DMS 273 treated with DMSO at 0.1 percent for 48 hours (cell line): ENCODE data around the gene DHRS4L2.
"Not testable (repeated sequence)": the region's sequence is repeated elsewhere in the genome, so short reads cannot be mapped to it uniquely, and the experiment has no call there.

Source experiments
- DNase-seq: peaks from one replicate; lab custom pipeline; 2025; lab: John Stamatoyannopoulos, UW

DHRS4L2 gene

DNA sequence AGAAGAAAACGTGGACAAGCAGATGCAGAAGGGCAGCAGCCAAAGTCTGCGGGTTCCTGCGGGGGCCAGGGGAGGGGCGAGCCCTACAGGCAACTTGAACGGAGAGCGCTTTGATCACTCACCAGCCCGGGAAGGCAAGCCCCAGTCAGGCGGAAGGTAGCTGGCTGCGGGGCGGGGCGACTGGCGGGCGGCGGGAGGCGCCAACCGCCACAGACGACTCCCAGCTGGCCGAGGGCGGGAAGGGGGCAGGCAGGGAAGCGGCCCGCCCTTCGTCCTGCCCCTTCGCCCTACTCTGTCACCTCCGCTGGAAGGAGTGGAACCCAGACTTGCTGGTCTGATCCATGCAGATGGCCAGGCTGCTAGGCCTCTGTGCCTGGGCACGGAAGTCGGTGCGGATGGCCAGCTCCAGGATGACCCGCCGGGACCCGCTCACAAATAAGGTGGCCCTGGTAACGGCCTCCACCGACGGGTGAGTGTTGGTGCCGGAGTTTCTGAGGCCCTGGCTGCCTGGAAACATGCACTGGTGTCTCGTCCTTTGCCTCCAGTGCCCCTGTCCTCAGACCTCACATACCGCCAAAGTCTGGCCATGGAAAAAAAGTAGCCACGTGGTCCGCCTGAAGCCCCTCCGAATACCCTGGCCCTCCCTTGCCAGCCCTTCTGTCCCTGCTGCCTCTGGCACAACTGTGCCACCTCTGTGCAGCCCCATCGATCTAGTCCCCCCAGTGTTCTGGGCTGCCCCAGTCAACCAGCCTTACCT lies at the start of gene DHRS4L2:
Gene DHRS4L2 (plus strand): TSS at position 323 of the 757 bp plus-strand sequence. CDS start 19 bp downstream, at position 342.
- DNase-seq, result peak; percentile 32

DNA sequence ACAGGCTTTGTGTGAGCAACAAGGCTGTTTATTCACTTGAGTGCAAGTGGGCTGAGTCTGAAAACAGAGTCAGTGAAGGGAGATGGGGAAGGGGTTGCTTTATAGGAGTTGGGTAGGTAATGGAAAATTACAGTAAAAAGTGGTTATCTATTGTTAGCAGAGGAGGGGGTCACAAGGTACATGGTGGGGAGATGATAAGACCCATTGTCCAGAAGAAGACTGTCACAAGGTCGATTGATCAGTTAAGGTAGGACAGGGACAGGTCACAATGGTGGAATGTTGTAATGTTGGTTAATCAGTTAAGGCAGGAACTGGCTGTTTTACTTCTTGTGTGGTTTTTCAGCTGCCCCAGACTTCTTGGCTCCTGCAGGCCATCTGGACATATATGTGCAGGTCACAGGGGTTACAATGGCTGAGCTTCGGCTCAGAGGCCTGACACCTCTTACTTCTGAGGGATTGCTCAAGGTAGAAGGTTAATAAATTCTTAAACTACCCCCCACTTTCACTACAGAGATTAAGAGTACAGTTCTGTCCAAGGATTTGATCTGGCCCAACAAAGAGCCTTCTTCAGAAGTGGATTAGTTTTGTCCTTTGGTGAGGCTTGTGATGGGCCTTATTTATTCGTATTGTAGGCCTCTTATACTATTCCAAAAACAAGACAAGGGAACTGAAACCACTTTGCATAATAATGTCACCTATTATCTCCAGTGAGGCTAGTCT lies 49.0 kb upstream of the DHRS4L2 start:
- no peak for DNase-seq

DNA sequence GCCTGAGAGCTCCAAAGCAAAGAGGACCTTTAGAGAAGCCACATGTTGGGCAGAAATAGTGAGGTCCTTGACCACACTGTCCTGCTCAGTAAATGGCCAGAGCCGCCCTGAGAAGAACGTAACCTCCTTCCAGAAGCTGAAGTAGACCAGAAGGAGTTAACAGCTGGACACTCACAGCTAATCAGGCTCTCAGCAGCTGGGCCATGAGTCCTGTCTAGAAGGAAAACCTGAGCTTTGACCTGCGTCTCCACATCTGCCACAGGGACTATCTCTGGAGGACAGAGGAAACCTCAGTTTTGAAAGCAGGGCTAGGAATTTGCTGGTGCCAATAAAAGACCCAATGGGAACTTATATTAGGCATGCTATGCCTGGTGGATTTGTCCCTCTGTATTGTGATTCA lies 47.5 kb upstream of the DHRS4L2 start:
- DNase-seq, result no peak

DNA sequence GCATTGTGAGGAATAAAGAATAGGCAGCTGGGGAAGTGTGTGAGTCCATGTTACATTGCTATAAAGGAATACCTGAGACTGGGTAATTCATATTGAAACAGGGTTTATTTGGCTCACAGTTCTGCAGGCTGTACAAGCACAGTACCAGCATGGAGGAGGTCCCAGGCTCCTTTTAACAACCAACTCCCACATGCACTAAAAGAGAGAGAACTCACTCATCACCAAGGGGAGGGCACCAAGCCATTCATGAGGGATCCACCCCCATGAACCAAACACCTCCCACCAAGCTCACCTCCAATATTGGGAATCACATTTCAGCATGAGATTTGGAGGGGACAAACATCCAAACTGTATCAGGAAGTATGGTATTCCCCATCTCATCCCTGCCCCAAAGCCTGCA lies 47.1 kb upstream of the DHRS4L2 start:
- no peak for DNase-seq

DNA sequence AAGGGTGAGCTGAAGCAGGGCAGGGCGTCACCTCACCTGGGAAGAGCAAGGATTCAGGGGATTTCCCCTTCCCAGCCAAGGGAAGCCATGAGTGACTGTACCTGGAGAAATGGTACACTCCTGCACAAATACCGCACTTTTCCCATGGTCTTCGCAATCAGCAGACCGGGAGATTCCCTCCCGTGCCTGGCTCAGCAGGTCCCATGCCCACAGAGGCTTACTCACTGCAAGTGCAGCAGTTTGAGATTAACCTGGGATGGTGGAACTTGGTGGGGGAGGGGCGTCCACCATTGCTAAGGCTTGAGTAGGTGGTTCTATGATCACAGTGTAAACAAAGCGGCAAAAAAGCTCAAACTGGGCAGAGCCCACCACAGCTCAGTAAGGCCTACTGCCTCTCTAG lies 46.1 kb upstream of the DHRS4L2 start:
- no peak for DNase-seq

DNA sequence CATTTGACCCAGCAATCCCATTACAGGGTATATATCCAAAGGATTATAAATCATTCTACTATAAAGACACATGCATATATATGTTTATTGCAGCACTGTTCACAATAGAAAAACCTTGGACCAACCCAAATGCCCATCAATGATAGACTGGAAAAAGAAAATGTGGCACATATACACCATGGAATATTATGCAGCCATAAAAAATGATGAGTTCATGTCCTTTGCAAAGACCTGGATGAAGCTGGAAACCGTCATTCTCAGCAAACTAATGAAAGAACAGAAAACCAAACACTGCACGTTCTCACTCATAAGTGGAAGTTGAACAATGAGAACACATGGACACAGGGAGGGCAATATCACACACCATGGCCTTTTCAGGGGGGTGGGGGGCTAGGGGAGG lies 39.7 kb upstream of the DHRS4L2 start:
- not testable (repeated sequence) for DNase-seq

DNA sequence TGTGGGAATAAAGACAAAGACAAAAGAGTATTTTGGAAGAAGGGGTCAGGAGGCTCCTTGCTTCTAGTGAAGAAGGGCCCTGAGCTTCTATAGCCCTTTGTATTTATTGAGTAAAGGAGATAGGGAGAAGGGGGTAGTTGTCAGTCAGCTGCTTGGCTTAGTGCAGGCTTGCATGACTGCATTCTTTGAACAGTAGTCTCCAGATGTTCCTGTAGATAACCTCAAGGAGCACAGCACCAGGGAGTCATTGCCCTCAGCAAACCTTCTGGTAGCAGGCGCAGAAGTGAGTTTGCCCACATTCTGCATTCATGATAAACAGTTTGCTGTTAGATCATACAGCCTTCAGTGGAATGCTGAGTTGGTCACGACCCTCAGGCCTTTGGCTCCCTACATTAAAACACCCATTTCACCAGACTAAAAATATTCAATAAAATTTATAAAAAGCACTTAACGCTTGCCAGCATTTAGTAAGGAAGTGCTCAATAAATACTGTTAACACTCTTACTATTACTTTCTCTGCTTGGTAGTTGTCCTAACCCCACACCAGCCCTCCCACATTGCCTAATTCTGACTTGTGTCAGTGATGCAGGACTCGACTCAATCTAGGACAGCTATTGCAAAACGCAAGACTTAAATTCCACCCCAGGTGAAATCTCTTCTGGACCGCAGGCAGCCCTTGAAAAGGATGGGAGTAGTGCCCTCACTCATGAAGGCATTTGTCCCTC lies 38.2 kb upstream of the DHRS4L2 start:
- DNase-seq, result no peak

DNA sequence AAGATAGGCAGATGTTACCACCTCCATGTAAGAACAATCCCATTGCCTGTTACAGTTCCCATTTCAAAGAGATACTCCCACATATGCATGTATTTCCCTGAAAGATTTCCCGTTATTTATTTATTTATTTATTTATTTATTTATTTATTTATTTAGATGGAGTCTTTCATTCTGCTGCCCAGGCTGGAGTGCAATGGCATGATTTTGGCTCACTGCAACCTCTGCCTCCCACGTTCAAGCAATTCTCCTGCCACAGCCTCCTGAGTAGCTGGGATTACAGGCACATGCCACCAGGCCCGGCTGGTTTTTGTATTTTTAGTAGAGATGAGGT lies 37.6 kb upstream of the DHRS4L2 start:
- not testable (repeated sequence) for DNase-seq

DNA sequence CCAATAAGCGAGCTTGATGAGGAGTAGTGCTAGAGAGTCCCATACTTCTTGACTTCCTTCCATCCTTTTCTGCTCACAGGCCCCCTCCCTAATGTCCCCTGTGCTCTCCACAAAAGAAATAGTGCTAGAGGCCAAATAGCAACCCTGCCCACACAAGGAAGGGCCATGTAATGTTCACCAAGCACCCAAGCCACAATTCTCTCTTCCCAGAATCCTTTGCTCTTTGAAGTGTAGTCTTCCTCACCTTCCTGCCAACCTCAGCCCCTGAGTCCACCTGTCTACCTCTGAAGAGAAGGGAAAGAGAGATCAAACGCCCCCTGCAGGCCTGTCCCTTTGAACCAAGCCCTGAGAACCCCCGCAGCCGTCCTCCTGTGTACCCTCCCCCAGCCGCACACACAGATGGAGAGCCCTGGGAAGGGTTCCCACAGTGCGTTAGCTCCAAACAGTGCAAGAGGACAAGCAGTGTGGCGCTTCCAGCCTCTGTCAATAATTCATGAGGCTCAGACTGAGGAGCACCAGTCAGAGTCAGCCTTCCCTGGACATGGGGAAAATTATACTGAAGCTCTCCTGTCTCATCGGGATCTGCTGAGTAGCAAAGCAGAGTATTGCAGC lies 37.0 kb upstream of the DHRS4L2 start:
- DNase-seq, result no peak

DNA sequence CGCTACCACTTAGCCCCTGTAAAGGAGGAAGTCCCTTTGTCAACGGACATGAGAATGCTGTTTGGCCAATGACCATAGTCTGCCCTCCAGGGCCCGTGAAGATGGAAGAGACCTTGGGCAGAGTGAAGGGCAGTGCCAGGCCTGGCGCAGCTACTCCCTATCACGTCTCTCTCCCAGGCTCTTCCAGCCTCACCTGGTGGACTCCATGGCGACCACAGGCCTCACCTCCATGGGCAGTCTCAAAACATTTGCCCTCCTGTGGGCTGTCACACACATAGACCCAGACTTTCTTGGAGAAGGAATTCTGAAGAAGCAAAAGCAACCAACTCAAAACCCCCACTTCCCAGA lies 35.6 kb upstream of the DHRS4L2 start:
- DNase-seq, result not testable (repeated sequence)

DNA sequence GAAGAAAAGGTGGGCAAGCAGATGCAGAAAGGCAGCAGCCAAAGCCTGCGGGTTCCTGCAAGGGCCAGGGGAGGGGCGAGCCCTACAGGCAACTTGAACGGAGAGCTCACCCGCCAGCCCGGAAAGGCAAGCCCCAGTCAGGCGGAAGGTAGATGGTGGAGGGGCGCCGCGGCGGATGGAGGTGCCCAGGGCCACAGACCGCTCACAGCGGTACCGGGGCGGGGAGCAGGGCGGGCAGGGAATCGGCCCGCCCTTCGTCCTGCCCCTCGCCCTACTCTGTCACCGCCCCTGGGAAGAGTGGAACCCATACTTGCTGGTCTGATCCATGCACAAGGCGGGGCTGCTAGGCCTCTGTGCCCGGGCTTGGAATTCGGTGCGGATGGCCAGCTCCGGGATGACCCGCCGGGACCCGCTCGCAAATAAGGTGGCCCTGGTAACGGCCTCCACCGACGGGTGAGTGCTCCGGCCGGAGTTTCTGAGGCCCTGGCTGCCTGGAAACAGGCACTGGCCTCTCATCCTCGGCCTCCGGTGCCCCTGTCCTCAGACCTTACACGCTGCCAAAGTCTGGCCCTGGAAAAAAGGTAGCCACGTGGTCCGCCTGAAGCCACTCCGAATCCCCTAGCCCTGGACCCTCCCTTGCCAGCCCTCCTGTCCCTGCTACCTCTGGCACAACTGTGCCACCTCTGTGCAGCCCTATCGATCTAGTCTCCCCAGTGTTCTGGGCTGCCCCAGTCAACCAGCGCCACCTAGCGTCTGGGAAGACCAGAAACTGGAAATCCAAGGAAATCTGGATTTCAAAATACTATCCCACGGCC lies 35.1 kb upstream of the DHRS4L2 start, which contains the start of gene DHRS4:
Gene DHRS4 (plus strand): TSS at position 307 of the 815 bp plus-strand sequence. CDS start 19 bp downstream, at position 326.
- peak; percentile 82 for DNase-seq

DNA sequence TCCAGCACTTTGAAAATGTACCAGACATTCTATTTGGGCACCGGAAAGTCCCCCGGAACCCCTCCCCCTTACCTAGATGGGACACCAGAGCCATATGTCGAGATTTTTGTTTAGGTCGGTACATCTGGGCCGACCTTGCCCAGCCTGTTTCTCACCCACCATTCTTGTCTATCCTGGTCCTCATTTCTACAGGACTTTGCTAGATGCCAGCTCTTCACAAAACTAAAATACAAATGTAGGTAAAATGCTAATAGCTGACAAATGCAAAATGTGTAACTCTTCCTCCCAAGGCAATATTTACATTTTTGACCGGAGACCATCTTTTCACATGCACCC lies 34.5 kb upstream of the DHRS4L2 start:
- not testable (repeated sequence) for DNase-seq

DNA sequence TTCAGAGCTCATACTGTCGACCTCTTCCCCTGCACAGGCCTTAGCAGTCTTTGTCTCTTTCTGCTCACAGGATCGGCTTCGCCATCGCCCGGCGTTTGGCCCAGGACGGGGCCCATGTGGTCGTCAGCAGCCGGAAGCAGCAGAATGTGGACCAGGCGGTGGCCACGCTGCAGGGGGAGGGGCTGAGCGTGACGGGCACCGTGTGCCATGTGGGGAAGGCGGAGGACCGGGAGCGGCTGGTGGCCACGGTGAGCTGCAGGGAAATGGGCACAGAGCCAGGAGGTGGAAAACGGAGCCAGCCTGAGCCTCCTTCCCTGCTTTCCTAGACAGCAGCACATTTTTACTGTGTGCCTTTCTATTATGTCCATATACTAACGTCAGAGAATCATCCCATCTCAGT lies 33.8 kb upstream of the DHRS4L2 start:
- DNase-seq, result peak; percentile 34

DNA sequence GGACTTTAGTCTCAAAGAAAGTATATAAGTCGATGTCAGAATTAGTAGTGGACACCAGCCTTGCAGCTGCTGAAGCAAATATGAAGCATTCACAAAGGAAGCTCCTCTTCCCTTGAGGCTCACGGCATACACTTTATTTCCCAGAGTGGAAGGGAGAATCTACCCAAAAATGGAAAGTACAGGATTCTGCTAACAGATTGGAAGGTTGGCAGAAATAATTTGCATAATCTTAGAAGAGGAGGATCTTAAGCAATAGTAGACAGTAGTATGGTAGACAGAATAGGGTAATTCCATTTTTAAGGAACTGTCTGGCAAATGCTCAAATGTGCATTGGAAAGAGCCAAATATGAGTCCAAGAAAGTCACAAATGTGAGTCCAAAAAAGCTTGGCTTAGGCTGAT lies 32.9 kb upstream of the DHRS4L2 start:
- DNase-seq, result not testable (repeated sequence)

DNA sequence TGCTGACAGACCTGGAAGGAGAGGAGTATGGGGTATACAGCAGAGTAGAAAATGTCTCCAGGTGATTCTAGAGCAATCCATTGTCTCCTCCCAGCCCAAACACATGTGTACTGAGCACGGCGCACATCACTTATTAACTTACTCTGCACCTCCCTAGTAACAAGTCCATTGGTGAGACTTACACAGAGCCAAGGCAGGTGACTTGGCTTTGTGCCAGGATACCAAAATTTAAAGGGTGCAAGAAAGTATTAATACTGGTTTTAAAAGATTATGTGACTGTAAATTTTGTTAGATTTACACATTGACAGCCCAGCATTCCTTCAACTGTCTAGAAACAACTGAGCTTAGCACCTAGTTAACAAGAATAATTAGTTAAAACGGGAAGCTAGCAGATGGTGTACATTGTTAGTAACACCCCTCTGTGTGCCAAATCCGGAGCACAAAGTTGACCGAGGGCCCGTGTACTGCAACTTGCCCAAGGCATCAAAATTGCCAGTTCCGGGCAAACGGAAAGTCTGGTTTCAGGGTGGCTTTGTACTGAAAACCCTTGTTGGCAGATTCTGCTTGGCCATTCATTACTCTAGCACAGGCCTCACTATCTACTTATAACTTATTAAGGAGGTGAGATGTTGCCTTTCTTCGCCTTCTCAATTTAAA lies 30.7 kb upstream of the DHRS4L2 start:
- DNase-seq, result not testable (repeated sequence)

DNA sequence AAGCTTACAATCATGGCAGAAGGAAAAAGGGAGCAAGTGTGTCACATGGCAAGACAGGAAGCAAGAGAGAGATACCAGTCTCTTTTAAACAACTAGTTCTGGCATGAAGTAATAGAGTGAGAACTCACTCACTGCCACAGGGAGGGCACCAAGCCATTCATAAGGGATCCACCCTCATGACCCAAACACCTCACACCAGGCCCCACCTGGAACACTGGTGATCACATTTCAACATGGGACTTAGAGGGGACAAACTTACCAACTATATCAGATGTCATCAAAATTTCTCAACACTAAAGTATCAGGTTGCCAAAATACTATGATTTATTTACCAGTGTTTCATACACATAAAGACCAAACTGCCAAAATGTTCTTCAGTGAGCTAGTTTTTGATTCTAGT lies 27.8 kb upstream of the DHRS4L2 start:
- DNase-seq, result not testable (repeated sequence)

DNA sequence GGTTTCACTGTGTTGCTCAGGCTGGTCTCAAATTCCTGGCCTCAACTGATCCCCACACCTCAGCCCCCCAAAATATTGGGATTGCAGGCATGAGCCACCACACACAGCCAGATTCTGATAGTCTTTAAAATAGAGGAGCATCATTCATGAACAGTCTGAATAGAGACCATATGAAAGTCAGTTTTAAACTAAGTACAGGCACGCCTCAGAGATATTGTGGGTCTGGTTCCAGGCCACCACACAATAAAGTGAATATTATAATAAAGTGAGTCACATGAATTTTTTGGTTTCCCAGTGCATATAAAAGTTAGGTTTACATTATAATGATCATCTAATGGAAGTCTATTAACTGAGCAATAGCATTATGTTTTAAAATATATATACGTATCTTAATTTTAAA lies 27.0 kb upstream of the DHRS4L2 start:
- DNase-seq, result not testable (repeated sequence)

DNA sequence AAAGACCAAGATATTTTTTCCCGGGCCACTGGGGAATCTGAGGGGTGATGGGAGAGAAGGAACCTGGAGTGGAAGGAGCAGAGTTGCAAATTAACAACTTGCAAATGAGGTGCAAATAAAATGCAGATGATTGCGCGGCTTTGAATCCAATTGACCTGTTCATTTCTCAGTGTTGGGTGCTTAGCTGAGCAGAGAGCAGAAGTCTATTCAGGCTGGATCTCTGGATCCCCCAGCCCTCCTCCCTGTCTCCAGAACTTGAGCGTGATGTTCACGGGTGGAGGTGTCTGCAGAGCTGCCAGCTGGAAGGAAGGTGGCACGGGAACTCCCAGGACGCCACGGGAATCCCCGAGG lies 19.6 kb upstream of the DHRS4L2 start:
- DNase-seq, result not testable (repeated sequence)

DNA sequence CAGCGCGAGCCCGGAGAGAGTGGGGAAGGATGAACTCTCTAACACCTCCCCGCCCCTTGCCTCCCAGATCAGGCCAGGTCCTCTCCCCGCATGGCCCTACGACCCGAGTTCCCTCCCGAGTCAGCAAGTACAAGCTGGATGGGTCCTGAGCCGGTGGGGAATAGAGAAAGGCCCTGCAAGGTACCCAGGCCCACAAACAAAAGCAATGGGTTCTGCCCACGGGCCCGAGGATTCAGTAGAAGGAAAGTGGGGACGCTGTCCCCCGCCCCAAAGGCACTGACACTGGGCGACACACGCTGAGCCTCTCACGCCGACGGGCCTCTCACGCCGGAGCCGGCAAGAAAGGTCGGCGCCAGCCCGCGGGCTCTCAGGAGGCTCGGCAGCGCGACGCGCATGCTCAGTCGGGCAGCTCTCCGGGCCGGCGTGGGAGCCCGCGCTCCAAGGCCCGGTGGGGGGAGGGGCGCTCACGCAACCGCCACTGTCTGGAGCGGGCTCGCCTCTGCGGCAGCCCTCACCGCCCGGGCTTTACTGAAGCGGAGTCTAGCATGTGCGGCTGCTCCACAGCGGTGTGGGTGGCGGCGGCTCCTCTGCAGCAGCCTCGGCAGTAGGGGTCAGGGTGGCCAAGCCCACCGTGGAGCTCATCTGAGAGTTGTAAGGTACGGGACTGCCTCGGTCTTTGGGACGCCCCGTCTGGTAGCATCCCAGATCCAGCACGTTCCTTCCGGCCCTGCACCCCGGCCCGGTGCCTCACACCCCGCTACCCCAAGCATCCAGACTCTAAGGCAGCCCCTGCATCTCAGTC lies 19.0 kb upstream of the DHRS4L2 start:
- not testable (repeated sequence) for DNase-seq

DNA sequence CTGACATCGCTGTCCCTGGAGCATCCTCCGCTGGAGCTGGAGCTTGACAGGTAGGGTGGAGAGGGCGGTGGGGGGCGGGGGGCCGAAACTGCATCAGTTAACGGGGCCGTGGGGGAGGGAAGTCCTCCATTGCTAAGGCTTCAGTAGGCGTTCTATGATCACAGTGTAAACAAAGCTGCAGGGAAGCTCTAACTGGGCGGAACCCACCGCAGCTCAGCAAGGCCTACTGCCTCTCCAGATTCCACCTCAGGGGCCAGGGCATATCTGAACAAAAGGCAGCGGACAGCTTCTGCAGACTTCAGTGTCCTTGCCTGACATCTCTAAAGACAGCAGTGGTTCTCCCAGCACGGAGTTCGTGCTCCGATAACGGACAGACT lies 18.5 kb upstream of the DHRS4L2 start:
- not testable (repeated sequence) for DNase-seq
